COR-L47 (cell line): Measurements from ENCODE around the gene AQP6.

Experiments
- DNase-seq: peaks from one replicate; lab custom pipeline; 2025; lab: John Stamatoyannopoulos, UW

Gene AQP6

DNA sequence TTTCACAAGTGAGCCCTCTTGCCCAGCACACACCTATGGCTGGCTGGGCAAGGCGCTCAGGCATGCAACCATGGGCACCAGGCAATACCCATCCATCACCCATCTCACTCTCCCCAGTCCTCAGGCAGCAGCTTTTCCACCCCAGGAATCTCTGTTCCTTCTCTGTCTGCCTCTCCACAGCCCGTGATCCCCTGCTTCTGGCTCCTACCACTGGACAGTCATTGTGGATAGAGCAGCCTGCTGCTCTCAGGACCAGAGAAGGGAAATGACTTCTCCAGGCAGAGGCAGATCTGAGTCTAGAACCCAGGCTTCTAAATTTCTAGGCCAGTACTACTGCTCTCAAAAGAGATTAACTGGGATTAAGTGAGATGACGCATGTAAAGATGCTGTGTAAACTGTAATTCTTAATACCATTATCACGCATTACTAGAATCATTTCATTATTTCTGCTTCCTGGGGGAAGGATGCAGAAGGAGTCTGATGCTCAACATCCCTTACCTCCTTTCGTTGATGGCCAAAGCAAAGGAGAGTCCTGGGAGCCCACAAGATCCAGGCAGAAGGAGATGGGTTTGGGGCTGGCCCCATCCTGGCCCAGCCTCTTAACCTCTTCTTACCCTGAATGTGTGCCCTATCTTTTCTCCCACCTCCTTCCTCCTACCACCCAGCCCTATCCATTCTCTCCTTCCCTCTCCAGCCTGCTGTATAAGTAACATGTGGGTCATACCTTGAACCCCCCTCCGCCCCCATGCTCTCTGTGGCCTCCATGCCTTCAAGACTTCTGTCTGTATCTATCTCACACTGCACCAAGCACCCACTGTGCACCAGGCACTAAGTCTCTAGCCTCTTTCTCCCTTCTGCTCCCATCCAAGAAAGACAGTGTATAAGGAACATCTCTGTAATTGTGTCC, 15.8 kb upstream of the AQP6 start:
- no peak for DNase-seq

DNA sequence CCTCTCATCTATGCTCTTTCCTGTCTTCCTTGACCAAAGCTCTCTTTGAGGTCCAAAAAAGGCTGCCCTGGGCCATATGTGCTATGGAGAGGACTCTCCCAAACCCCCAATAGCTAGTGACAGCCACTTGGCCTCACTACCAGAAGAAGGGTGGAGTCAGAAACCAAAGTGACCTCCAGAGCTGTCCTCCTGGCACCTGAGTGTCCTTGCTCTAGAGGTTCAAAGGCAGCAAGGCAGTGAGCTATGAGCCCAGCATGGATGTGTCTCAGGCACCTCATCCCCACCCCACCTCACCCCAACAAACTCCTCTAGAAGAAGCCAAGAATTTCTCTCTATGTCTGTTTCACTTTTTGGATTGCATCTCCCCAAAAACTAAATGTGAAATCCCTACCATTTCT, 15.2 kb upstream of the AQP6 start:
- no peak for DNase-seq

DNA sequence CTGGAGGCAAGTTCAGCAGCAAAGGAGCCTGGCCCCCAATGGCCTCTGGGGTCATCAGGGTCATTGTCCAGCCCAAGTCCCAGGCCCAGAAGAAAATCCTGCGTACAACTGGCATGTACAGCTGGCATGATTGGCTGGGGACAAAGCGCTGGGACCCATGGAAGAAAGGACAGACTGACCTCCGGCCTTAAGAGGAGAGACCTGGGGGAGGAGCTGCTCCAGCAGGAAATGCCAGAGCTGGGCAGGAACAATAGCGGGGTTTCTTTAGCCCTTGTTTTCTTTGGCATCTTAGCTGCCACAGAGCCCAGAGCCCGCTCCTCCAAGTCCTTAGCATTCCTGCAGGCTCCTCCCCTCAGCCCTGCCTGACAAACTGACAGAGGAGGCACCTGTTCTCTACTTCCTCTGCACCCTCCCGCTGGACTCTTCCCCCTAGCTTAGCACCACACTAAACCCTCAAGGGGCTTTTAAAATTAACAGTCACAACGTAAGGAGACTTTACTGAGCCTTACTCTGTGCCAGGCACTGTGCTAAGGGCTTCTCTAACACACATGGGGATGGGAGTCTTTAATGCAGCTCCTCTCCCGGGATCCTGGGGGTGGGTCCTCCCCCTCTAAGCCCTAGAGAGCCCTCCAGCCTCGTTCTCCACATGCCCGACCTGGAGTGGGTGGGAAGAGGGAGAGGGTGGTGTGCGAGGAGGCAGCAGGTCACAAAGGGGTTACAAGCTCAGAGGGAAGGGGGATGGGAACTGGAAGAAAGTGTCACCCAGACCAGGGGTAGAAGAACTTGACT, 12.9 kb upstream of the AQP6 start:
- DNase-seq, result no peak

DNA sequence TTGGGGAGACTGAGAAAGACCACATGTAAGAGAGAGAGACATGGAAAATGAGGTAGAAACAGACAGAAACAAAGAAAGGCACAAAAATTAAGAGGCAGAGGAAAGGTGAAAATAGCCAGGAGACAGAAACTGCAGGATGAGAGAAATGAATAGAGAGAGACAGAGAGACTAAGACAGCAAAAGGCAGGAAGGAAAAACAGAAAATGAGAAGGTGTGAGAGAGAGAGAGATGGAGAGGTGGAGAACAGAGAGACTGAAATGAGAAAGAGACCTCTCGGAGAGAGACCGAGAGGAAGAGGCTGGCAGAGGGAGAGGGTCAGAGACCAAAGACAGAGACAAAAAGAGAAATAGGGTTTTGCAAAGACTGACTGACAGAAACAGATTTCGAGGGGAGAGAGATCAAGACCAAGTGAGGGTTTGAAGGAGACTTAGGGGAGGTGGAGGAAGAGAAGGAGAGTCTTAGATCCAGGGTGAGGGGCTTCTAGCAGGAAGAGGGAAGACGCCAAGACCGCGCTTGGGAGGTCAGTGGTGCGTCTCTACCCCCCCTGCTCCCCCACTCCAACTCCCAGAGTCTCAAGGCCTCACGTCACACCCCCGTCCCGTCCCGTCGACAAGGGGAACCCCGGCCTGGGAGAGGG, 12.2 kb upstream of the AQP6 start:
- DNase-seq, result no peak

DNA sequence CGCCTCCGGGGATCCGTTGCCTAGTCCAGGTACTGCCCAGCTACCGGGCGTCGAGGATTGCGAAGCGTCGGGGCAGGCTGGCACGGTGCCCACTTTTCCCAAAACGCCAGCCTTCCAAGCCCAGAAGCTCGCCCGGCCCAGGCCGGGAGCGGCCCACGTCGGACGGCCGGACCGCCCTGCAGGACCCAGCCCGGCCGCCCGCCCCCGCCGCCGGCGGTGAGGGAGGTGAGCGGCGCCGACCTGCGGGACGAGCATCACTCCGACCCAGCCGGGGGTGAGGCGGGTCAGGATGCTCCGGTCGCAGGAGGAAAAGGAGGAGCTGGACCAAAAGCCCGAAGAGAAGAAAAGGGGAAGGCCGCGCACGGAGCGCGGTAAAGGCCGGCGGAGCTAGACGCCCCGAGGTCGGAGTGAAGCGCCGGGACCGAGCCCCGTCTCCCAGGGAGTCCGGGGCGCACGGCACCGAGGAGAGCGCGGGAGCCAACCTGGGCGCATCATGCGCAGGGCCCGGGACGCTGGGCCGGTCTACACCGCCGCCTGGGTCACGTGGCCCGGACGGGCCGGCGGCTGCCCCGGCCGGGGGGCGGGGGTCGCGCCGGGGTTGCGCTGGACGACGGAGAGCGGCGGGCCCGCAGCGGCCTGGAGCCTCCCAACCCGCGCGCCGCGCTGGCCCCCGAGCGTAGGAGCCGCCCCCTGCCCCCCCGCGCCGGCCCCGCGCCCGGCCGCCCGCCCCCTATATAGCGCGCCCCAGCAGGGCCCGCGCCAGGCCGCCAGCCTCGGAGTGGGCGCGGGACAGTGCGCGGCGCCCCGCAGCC, 11.4 kb upstream of the AQP6 start, which contains the start of gene AQP5:
Gene AQP5, plus strand, starts transcription at position 762 of the 812 bp plus-strand sequence. CDS start 146 bp downstream, outside the sequence.
- no peak for DNase-seq

DNA sequence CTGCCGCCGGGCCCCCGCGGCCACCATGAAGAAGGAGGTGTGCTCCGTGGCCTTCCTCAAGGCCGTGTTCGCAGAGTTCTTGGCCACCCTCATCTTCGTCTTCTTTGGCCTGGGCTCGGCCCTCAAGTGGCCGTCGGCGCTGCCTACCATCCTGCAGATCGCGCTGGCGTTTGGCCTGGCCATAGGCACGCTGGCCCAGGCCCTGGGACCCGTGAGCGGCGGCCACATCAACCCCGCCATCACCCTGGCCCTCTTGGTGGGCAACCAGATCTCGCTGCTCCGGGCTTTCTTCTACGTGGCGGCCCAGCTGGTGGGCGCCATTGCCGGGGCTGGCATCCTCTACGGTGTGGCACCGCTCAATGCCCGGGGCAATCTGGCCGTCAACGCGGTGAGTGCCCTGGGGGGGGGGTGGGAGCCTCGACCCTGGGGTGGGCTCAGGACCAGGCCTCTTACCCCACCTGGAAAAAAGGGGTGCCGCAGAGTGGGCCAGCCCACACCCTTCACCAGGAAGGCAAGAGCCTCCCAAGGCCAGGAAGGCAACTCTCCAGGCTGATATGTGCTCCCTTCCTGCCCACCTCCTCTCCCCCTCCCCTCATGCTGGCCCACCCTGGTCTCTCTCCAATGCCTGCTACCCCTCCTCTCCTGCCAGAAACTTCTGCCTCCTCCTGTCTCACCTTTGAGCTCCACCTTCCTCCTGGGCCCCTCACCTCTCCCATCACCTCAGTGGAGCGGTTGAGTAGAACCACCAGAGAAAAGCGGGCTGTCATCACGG, 10.6 kb upstream of the AQP6 start:
- DNase-seq, result no peak

DNA sequence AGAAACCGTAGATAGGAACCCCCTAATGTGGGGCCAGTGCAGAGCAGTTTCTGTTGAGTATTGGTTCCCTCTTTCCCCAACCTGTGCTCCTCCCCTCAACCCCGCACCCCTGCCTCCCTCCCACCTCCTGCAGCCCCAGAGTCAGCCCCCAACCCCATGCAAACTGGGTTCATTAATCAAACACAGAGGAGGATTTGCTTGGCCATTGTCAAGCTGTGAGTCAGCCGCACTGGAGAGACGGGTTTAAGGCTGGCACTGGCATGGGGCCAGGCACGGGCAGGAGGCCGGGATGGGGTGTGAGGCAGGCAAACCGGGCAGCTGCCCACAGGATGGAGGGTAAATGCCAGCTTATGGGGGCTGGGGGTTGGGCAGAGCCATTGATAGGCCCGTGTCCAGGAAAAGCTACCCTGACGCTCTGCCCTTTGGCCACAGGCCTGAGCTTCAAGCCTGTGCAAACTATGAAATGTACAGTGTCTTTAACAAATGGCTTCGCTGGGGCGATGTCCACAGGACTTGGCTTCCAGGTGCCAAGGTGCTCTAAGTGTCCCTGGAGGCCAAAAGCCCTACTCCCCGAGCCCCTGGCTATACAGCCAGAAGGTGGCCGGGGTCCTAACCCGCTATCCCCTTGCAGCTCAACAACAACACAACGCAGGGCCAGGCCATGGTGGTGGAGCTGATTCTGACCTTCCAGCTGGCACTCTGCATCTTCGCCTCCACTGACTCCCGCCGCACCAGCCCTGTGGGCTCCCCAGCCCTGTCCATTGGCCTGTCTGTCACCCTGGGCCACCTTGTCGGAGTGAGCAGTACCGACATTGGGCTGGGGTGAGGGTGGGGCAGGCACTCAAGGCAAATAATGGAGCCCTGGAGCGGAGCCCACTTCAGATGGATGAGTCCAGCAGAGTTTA, 9.6 kb upstream of the AQP6 start:
- DNase-seq, result peak; percentile 85

DNA sequence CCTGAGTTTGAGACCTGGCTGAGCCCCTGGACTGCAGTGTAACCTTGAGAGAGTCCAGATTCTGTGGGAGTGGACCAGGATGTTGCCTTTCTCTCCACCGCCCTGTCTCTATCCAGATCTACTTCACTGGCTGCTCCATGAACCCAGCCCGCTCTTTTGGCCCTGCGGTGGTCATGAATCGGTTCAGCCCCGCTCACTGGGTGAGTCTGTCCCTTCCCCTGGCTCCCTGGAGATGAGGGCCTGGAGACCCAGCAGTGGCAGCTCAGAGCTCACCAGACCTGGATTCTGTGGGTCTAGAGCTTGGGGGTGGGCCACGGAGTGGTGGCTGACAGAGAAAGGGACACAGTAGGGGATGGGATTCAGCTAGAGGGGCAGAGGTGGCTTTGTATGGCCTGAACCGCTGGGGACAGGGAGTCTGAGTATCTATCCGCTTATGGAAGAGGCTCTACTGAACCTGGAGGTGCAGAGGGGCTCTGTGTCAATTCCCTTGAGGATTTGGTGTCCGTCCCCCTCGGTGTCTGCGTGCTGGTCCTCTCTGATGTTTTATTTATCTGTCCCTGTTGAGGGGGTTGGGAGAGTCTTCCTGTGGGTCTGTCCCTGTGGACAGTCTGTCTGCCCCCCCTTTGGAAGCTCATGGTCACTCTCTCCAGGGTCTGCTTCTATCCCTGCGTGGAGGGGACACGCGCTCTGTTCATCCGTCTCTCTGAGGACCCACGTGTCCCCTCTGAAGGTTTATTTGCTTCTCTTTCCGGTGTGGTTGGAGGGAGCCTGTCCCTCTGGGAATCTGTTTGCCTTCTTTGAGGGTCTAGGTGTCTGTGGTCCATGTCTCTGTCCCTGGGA, 8.6 kb upstream of the AQP6 start:
- no peak for DNase-seq

DNA sequence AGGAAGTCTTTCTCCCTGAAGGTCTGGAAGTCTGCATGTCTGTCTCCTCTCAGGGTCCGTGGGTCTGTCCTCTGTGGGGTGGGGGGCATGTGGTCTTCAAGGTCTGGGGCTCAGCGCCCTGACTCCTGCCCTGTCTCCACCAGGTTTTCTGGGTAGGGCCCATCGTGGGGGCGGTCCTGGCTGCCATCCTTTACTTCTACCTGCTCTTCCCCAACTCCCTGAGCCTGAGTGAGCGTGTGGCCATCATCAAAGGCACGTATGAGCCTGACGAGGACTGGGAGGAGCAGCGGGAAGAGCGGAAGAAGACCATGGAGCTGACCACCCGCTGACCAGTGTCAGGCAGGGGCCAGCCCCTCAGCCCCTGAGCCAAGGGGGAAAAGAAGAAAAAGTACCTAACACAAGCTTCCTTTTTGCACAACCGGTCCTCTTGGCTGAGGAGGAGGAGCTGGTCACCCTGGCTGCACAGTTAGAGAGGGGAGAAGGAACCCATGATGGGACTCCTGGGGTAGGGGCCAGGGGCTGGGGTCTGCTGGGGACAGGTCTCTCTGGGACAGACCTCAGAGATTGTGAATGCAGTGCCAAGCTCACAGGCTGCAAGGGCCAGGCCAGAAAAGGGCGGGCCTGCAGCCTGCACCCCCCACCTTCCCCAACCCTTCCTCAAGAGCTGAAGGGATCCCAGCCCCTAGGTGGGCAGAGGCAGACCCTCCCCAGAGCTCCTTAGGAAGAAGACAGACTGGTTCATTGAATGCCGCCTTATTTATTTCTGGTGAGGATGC, 7.7 kb upstream of the AQP6 start:
- no peak for DNase-seq

DNA sequence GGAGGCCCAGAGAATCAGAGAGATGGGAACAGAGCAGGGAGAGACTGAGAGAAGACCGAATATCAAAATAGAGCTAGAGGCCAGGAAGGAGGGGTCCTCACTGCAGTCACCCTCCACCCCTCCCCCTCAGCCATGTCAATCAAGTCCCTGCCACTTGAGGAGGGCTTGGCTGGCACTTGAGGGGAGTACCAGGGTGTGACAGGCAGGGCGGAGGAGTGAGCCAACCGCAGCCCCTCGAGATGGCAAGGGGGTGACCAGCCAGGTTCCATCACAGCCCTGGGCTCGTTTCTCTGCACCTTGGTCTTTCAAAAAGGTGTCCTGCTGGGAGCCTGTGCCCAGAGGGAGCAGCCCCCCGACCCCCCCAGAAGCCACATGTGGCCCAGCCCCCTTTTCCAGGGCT, 6.9 kb upstream of the AQP6 start:
- no peak for DNase-seq

DNA sequence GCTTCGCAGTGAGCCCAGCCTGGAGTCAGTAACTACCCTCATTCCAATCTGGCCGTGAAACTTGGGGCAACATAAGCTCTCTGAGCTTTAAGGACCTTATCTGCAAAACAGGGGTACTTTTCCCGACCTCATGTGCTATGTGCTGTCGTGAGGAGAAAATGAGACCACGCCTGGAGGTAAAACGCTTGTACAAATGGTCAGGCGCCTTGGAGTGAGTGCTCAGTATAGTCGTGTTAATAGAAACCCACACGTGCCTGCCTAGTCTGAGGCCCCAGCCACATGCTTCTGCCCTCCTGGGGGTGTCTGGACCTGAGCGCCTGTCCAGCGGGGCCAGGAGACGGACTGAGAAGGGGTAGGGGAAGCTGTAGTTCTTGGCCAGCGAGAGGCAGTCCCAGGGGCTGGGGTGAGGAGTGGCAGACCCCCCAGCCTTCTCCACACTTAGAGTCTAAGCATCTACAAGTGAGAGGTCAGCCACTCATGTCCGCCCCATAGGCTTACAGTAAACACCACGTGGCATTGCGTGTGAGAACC, 6.2 kb upstream of the AQP6 start:
- no peak for DNase-seq

DNA sequence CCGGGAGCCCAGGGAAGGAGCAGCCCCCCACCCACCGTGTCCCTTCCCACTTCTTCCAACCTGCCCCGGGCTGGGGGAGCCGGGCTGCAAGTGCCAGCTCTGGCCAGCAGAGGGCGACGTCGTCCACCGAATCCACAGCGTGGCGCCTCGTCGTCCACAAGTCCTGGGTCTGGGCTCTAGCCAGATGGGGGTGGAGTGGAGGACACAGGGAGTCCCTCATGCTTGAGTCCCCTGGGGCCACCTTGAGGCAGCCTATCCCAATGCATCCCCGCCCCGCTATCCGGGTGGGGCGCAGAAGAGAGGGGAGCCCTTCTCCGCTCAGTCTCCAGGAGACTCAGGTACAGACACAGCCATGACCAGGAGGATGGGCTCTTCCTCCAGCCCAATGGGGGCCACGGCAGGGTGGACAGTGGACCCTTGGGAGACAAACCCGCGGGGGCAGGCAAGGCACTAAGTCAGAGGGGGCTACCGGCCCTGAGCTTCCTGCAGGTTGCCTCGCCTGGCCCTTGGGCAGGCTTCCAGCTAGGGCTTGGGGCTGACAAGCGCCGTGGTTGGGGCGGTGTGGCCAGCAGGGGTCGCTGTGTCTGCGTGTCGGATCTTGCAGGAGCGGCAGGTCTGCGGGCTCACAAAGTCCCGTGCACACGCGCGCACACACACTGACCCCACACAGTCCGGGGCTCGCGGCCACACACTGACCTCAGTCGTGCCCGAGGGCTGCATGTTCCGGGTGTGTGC, 5.5 kb upstream of the AQP6 start:
- peak; percentile 85 for DNase-seq

DNA sequence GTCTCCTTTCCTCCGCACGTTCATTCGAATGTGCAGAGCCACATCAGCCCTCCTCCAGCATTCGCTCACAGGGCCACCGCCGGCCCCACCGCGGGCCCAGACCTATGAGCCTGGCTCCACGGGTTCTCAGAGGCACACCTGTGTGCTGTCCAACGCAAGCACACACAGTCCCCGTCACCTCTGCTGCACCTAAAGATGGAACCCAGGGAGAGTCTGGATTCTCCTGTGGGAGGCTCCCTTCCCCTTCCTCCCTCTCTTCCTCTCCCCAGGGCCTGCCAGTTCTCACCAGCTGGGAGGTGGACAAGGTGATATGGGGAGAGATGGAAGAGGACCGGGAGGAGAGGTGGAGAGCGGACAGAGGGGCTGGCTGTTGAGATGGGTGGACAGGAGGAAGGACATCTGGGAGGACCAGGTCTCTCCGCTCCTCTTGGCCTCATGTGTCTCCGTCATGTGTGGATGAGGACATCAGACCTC, 4.9 kb upstream of the AQP6 start:
- DNase-seq, result no peak

DNA sequence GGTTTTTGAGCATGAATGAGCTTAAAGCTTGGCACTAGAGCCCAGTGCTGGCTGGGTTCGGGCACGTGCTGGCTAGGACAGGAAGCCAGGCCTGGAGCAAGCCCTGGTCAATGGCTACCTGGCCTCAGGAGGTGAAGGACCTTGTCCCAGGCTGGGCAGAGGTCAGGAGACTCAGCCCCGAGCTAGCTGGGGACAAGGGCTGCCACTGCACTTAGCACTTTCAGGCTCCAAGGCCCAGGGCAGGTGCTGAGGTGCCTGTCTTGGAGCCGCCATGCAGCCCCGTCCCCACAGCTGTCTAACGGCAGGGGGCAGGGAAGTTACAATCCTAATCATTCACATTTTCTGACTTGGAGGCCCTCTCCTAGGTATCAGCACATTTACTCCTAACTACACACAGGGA, 4.3 kb upstream of the AQP6 start:
- DNase-seq, result no peak

DNA sequence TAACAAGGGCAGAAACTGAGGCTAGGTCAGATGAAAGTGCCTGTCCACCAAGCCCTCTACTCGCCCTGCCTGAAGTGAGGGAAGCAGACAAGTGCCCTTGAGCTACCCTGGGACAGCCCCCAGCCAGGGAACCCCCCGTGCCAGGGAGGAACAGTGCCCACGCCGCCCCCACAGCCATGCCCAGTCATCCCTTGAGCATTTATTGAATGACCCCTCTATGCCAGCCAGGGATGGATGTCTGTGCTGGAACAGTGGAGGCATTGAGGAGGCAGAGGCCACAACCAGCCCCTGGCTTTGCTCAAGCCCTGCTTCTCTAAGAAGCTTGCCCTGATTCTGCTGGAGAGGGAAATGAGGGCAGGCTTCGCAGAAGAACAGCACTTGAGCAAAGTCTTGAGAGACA, 3.7 kb upstream of the AQP6 start:
- no peak for DNase-seq

DNA sequence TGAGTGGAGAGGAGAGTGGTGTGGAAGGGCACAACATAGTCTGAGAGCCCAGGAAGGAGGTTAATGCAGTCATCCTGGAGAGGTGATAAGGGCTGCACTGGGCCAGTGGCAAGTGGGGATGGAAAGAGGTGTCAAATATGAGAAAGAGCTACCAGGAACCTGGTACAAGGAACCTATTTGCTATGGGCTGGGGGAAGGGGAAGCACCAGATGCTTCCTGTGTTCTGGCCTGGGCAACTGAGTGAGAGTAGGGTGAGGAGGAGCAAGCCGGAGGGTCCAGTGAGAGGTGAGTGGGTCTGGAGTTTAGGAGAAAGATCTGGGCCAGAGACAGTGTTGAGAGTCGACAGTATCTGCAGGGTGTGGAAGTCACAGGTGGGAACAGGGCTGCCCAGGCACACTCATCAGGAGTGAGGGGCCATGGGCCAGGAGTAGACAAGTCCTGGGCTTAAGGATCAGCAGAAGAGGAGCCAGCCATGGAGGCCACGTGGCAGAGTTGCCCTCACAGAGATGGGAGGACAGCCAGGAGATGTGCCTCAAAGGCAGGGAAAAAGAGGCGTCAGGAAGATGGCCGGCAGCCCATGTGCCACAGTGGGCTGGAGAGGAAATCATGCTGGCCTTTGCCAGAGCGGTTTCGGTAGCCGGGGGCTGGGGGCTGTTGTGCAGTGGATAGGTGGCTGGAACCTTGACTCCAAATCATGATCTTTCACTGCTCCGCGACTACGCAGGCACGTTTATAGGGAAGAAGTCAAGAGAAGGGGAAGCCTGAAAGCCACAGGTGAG, 2.9 kb upstream of the AQP6 start:
- DNase-seq, result no peak
